DMS114 treated with DMSO at 0.1 percent for 48 hours (cell line): ENCODE data around the gene NHLRC2.
"Not testable (repeated sequence)": the region's sequence is repeated elsewhere in the genome, so short reads cannot be mapped to it uniquely, and the experiment has no call there.

Experiments
- DNase-seq: peaks from one replicate; lab custom pipeline; 2025; ENCODE audit not compliant: unreplicated experiment; lab: John Stamatoyannopoulos, UW

NHLRC2 gene

DNA sequence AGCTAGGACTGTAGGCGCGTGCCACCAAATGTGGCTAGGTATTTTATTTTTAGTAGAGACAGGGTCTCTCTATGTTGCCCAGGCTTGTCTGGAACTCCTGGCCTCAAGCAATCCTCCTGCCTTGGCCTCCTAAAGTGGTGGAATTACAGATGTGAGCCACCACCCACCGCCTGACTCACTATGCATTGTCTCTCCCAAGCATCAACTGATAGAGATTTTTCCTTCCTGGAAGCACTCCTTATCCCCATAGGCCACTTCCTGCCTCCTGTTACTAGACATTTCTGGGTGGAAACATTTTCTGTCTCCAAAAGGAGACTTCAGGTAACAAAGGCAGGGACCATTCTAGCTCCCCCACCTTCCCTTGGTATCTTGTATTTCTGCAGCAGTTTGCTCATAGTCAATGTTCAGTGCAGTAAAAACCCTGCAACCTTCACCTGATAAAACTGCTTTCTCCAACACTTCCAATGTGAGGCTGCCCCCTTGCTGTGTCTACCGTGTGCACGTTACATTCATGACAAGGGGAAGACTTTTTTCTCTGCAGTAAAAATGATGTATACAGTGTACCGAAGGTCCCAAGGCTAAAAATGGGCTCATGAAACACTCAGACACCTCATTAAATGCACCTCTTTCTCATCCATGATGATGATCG is 84.9 kb downstream of the NHLRC2 start:
- no peak for DNase-seq

DNA sequence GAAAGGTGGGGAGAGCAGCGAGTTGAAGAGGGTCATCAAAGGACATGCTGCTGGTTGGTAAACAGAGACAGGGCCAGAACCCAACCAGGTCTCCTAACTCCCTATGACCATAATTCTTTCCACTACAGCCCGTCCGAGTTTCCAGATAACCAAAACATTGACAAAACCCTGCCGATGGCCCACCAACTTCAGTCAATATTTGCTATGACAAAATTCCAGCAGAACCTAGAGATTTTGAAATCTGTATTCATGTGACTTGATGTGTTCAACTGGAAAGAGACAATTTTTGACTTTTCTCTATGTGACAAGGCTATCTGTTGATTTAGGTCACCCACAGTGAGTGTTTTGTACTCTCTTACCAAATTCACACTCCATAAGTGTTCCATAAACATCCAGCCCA is 86.7 kb downstream of the NHLRC2 start:
- DNase-seq, result no peak

DNA sequence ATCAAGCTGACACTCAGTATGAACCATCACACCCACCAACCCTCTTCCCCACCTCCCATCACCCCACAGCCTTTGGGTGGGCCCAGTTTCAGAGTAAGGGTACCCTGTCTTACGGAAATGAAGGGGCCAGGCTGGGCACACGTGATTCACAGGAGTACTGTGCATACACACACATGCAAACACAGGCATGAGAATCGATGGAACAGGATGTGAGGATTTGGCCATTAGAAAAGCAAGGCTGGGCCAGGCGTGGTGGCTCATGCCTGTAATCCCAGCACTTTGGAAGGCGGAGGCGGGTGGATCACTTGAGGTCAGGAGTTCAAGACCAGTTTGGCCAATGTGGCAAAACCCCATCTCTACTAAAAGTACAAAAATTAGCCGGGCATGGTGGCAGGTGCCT is 88.7 kb downstream of the NHLRC2 start:
- not testable (repeated sequence) for DNase-seq

DNA sequence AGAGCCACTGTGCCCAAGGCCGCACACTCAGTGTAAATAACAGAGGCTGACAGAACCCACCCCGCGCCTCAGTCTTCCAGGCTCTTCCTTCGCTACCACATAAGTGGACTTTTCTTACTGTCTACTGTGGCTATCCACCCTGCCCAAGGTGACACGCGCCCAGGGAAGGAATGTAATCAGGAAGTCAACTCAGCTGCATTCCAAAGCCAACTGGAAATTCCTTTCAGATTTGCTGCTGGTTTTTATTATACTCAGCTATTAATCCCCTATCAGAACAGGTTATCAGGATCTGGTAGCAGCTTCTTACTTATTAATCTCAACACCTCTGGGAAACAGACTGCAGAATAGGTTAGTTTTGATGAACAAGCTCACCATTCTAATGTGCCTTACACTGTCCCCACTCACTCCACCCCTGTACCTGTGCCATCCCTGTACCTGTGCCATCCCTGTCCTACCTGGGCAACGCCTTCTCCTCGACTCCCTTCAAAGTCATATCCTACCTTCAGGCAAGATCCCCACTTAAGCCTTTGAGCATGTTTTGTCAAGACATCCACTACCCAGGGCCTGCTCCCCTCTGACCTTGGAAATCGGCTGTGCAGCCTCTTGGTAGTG is 90.7 kb downstream of the NHLRC2 start:
- no peak for DNase-seq

DNA sequence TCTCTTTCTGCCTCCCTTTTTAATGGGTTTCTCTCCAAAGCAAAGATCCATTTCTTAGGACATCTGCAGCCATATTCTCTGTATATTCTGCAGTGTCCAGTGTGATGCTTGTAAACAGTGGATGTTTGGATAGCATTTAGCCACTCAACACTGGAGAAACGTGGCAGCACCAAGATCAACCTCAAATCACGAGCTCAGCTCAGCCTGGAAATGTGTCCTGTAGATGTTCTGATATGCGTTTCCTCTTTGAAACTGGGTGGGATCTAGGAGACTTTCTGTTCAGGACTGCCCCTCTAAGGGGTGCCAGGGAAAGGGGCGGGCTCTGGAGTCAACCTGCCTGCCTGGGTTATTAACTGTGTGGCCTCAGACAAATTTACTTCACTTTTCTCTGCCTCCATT is 91.2 kb downstream of the NHLRC2 start:
- DNase-seq, result no peak

DNA sequence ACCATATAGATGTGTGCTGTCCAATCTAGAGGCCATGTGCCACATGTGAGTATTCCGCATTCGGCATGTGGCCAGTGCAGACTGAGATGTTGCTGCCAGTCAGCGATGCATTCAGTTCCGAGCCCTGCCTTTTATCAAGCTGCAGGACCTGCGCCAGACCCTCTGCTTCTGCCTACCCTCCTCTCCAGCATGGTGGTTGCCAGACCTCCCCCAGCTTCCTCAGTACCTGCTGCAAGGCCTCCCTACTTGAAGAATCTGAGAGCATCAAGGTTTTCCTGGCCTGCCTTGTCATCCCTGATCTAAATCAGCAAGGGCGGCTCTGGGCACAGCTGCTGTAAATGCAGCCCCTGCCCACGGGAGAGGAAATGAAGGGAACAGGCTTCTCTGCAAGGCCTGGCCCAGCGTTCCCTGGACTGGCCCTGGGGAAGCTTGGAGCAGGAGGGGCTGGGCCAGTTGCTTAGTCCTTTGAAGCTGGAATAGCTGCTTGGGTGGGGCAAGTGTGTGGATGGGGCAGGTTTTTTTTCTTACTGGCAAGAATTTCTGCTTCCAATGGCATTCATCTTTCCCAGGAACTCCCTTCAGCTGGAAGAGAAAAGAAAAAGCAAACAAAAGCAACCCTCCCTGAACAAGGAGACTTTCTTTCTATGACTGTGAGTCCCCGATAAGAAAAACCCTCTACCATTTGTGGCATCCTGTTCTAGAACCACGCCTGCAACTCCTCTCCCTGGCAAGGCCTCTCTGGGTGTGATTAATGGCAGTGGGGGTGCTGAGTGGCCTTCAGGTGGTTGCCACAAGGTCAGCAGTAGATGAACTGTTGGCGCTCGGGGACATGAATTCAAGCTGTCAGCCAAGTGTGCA is 93.0 kb downstream of the NHLRC2 start:
- no peak for DNase-seq

DNA sequence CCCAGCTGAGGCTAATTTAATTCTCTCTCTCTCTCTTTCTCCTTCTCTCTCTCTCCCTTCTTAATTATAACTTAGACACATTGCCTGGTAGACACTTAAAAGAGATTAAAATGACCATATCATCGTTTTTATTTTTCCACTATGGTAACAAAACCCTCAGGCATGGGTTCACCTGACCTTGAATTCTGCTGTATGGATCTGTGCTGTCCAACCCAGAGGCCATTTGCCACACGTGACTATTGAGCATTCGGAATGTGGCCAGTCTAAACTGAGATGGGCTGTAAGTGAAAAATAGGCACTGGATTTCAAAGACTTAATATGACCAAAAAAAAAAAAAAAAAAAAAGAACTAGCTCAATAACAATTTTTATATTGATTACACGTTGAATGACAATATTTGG is 93.6 kb downstream of the NHLRC2 start:
- no peak for DNase-seq

DNA sequence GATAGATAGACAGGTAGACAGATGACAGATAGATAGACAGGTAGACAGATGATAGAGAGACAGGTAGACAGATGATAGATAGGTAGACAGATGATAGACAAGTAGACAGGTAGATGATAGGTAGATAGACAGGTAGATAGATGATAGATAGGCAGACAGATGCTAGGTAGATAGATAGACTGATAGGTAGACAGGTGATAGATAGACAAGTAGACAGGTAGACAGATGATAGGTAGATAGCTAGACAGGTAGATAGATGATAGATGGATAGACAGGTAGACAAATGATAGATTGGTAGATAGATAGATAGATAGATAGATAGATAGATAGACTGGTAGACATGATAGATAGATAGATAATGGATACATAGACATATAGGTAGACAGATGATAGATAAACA is 95.8 kb downstream of the NHLRC2 start:
- no peak for DNase-seq

DNA sequence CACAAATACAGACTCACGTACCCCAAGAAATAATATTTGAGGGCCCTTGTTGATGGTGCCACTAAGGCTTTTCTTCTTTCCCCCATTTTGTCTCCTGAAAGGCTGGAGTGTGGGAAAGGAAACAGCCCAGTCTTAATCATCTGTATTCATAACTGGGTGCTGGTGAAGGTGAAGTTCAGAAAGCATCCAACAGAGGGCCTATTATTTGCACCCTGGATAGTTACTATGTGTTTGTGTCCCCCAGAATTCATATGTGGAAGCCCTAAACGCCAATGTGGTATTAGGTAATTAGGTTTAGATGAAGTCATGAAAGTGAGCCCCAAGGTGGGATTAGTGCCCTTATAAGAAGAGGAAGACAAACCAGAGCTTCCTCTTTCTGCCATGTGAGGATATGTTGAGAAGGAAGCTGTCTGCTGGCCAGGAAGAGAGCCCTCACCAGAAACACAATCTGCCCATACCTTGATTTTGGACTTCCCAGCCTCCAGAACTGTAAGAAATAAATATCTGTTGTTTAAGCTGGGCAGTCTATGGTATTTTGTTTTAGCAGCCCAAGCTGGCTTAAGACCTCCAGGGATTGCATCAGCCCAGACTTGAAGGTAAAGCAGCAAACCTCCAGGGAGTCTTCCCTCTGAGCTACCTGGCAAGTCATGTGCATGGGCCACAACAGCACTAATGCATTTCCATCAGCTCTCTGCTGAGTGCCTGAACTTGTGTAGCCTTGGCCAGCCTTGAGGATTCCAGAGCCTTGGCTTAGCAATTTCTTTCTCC is 99.2 kb downstream of the NHLRC2 start:
- no peak for DNase-seq

DNA sequence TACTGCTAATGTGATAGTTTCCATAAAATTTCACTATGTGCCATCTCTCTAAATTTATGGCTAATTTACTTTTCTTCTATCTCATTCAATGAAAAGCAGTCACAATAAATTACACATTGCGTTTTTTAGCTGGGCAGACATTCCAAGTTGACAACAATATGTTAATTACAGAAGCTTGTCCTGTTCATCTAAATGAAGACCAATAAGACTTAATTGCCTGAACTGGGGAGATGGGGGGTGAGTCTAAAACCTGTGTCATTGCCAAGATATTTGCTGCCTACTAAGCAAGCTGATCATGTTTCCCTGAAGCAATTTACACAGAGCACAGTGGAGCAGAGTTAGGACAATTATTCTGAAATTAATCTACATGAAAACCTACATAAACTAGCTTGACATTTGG is 99.9 kb downstream of the NHLRC2 start:
- no peak for DNase-seq

DNA sequence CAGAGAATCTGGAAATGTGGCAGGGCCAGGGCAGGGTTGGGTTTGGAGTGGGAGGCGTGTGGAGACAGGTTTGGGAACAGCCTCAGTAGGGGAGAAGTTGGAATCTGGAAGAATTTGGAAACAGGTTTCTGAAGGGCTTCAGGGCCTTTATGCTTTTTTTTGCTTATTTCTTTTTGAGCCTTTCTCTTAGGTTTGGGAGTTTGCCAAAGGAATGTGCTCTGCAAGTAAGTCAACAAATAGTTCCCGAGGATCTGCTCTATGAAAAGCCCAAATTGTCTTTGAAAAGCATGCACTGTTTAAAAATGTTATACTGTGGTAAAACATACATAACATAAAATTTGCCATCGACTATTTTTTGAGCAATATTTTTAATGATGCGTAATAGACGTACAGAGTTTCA is 102.6 kb downstream of the NHLRC2 start:
- no peak for DNase-seq

DNA sequence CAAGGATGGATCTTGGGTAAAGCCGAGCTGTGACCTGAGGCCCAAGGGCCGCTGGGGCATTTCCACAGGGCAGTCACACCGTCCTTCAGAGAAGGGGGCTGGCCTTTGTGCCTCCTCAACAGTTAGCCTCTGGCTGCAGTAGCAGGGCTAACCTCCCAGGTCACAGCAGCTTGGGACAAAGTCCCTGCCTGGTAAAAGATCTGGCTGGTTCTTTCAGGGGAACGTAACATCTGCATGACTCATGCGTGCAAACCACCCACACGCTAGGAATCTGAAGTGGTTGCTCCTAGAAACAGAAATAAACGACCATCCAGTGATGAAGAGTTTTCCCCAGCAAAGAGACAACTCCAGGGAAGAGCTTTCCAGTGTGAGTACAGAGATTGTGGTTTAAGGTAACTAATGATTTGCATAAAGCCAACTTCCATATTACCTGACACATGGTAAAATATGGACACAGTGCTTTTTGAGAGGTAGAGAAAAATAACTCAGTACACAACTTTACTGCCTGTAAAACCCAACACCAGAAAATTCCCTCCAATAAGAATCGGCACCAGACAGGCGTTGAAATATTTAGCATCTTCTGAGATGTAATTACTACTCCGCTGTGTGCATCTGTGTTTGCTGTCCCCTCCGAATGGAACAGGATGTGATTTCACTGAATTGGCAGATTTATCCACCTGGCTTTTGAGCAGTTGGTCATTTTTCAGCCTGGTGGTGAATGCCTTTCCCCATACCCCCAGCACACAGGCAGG is 104.3 kb downstream of the NHLRC2 start:
- no peak for DNase-seq

DNA sequence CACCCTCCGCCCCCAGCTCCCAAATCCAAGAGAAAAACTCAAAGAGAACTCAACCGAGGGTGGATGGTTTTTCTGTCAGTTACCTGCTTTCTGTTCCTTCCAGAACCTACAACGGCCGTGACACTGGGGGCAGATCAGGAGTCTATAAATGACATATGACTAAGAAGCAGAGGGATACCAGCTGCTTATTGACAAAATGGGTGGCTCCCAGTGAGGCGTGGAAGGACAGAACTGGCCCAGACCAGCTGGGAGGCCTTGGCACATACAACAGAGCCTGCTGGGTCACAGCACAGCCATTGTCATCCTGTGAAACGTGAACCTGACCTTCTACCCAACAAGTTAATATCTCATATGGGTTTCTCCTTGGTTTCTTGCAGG is 104.9 kb downstream of the NHLRC2 start:
- no peak for DNase-seq

DNA sequence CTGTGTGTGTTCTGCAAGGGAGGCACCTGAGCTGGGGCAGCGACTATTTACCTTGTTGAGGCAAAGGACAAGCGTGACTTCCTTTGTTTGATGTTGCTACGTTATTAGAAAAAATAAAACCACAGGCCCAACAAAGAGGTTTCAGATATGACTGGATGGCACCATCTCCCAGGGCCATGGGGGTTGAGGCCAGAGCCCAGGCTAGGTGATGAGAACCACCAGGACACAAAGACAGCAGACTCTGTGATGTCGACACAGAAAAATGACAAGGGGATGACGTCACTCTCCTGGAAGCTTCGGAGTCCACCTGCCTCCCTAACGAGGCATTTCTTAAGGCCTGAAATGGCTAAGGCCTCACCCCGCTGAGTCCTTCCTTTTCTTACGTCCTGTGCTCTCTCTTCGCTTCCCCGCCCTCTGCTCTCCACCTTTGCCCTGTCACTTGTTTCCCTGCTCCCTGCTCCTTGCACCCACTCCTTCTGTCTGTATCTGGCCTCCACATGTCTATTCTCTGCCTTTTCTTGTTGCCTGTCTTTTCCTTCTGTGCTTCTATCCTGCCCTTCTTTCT is 106.2 kb downstream of the NHLRC2 start:
- no peak for DNase-seq

DNA sequence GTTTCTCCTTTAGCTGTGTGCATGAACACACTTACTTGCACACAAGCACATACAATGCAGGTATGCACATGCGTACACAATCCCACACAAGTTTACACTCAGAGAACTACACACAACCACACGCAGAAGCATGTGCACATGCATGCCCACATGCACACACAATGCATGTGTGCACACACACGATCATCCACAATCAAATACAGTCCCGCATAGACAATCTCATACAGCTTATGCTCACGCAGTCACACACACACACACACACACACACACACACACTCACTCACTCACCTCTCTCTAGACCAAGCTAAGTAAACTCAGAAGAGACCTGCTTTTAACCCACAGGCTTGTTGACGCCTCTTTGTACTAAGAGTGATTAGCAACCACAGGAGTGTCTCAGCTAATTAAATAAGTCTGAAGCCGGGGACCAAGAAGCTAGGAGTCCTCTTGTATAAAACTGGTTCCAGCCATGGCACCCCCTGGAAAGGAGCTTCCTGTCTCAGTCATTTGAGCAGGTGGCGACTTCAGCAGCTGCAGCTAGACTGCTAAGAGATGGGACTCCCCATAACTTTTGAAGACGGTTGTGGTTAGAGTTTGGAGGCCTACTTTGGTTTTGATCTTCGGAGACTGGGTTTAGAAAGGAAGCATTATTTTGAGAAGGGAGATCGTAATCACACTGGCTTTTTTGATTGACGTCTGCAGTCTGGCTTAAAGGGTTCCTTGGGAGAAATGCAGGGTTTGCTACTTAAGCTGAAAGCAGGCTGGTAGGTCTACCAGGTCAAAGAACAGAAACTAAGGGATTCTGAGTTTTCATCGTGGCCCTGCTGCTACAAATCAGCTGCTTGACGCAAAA is 106.9 kb downstream of the NHLRC2 start:
- DNase-seq, result no peak

DNA sequence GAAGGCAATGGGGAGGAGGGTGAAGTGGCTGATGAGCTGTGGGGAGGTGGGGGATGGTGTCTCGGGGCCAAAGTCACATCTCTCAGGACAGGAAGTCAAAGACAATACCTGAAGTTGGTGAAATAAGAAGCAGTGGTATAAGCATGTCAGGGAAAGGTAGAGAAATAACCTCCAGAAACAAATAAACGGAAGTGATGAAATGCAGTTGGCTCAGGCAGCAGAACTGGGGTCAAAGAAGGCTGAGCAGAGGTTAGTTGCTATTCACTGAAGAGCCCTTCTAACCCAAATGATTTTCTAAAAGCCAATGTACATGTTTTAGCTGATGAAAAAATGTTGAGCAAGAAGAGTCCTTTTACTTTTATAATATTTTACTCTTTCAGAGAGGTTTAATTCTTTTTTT is 110.6 kb downstream of the NHLRC2 start:
- no peak for DNase-seq

DNA sequence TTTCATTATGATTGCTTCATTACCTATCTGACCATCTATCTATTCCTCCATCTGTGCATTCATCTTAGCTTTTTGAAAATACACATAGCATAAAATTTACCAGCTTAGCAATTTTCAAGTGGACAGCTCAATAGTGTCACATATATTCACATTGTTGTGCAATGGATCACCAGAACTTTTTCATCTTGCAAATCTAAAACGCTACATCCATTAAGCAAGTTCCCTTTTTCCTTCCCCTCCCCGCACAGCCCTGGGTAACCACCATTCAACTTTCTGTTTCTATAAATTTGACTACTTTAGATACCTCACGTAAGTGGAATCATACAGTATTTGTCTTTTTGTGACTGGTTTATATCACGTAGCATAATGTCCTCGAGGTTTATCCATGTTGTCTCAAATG is 111.2 kb downstream of the NHLRC2 start:
- DNase-seq, result no peak
